ENCODE results near the gene FBXO33.

The FBXO33 gene

GRCh38 chr14:39432179-39432618 lies at the start of gene FBXO33:
Gene FBXO33 (minus strand): TSS chr14:39432433. CDS start chr14:39432162, 271 bp downstream.
- DNase-seq (ENCODE audit: low read depth): peak; percentile 94

- DNase-seq (ENCODE audit: low read depth): no peak
Observed at GRCh38 chr14:39474416-39474911, 42.2 kb upstream of the FBXO33 start.

- no peak for DNase-seq (ENCODE audit: low read depth)
Observed at GRCh38 chr14:39472078-39472477, 39.8 kb upstream of the FBXO33 start.

GRCh38 chr14:39469094-39469710 lies 37.0 kb upstream of the FBXO33 start:
- DNase-seq (ENCODE audit: low read depth): peak; percentile 2

- DNase-seq (ENCODE audit: low read depth): no peak
Observed at GRCh38 chr14:39467889-39468524, 35.8 kb upstream of the FBXO33 start.

- no peak for DNase-seq (ENCODE audit: low read depth)
Observed at GRCh38 chr14:39459795-39460478, 27.7 kb upstream of the FBXO33 start.

- DNase-seq (ENCODE audit: low read depth): no peak
Observed at GRCh38 chr14:39456702-39457250, 24.5 kb upstream of the FBXO33 start.

- DNase-seq (ENCODE audit: low read depth): no peak
Observed at GRCh38 chr14:39454906-39455539, 22.8 kb upstream of the FBXO33 start.

GRCh38 chr14:39452680-39453079 lies 20.4 kb upstream of the FBXO33 start:
- no peak for DNase-seq (ENCODE audit: low read depth)

- DNase-seq (ENCODE audit: low read depth): no peak
Observed at GRCh38 chr14:39451811-39452210, 19.6 kb upstream of the FBXO33 start.

GRCh38 chr14:39447175-39447661 lies 15.0 kb upstream of the FBXO33 start:
- no peak for DNase-seq (ENCODE audit: low read depth)

- DNase-seq (ENCODE audit: low read depth): no peak
Observed at GRCh38 chr14:39446131-39446744, 14.0 kb upstream of the FBXO33 start.

- DNase-seq (ENCODE audit: low read depth): no peak
Observed at GRCh38 chr14:39442293-39442692, 10.1 kb upstream of the FBXO33 start.

GRCh38 chr14:39441805-39442204 lies 9.6 kb upstream of the FBXO33 start:
- DNase-seq (ENCODE audit: low read depth): no peak

- DNase-seq (ENCODE audit: low read depth): no peak
Observed at GRCh38 chr14:39440975-39441374, 8.7 kb upstream of the FBXO33 start.

GRCh38 chr14:39435241-39435640 lies 3.0 kb upstream of the FBXO33 start:
- DNase-seq (ENCODE audit: low read depth): no peak

- no peak for DNase-seq (ENCODE audit: low read depth)
Observed at GRCh38 chr14:39434401-39434800, 2.2 kb upstream of the FBXO33 start.

GRCh38 chr14:39433452-39433813 lies 1.2 kb upstream of the FBXO33 start:
- no peak for DNase-seq (ENCODE audit: low read depth)

- peak; percentile 62 for DNase-seq (ENCODE audit: low read depth)
Observed at GRCh38 chr14:39432619-39433451, 602 bp upstream of the FBXO33 start.

- DNase-seq (ENCODE audit: low read depth): peak; percentile 26
Observed at GRCh38 chr14:39431416-39432178, 636 bp downstream of the FBXO33 start.

Data from activated T-helper 1 cell treated with Interleukin-2 at 50 U/mL for 16 hours (primary cell).